GM12801 (cell line): Measurements from ENCODE around the gene CRYZ.

Experiments
- CTCF ChIP-seq: IDR thresholded peaks from one replicate; pipeline ENCODE4 v1.5.1; 2011; ENCODE audit warnings: control low read depth; ENCODE audit not compliant: insufficient read length; ENCODE audit errors: extremely low read depth

The CRYZ gene

GRCh38 chr1:74737333-74737732, 4.5 kb upstream of the CRYZ start:
- TF ChIP-seq CTCF, result no peak

- no peak for TF ChIP-seq CTCF
These were observed 994 bp upstream of the CRYZ start for GRCh38 chr1:74733604-74734484.

- no peak for TF ChIP-seq CTCF
These were observed 1.3 kb downstream of the CRYZ start for GRCh38 chr1:74731399-74732052.

- TF ChIP-seq CTCF, result no peak
These were observed 2.9 kb downstream of the CRYZ start for GRCh38 chr1:74729741-74730478.

- TF ChIP-seq CTCF, result no peak
These were observed 4.1 kb downstream of the CRYZ start for GRCh38 chr1:74728736-74729135.

GRCh38 chr1:74726063-74726462, 6.8 kb downstream of the CRYZ start:
- TF ChIP-seq CTCF, result no peak

GRCh38 chr1:74717626-74718025, 15.2 kb downstream of the CRYZ start:
- TF ChIP-seq CTCF, result no peak
